ENCODE measurements around the gene ABCB11.

- TF ChIP-seq EZH2phosphoT487 (IDR thresholded peaks at IDR 0.05; ENCODE audit: borderline replicate concordance, low read depth): no peak
- TF ChIP-seq CHD2 (IDR thresholded peaks at IDR 0.05; ENCODE audit: low read length, partially characterized antibody): no peak
- no peak for TF ChIP-seq MXI1 (IDR thresholded peaks at IDR 0.05; ENCODE audit: low read depth, low read length)
- no peak for TF ChIP-seq USF2 (IDR thresholded peaks at IDR 0.05; ENCODE audit: borderline replicate concordance, low read depth, low read length)
- TF ChIP-seq POLR2AphosphoS5 (IDR thresholded peaks at IDR 0.05; ENCODE audit: low read depth, low read length): no peak
- no peak for TF ChIP-seq USF1 (IDR thresholded peaks at IDR 0.05; ENCODE audit: borderline replicate concordance, low read depth)
- no peak for TF ChIP-seq NFIC (IDR thresholded peaks at IDR 0.05; ENCODE audit: borderline replicate concordance)
- no peak for TF ChIP-seq CTCF (IDR thresholded peaks at IDR 0.05)
- TF ChIP-seq YY1 (IDR thresholded peaks at IDR 0.05; ENCODE audit: low read depth): no peak
- no peak for TF ChIP-seq GABPA (IDR thresholded peaks at IDR 0.05; ENCODE audit: low read depth)
- no peak for TF ChIP-seq RFX5 (IDR thresholded peaks at IDR 0.05; ENCODE audit: low read length)
- no peak for TF ChIP-seq ZBTB33 (IDR thresholded peaks at IDR 0.05; ENCODE audit: borderline replicate concordance, low read depth)
Observed at GRCh38 chr2:168955321-168955720, 75.8 kb downstream of the ABCB11 start.

All from SK-N-SH (cell line).